ENCODE results near the gene HMGCL.
A peak's percentile ranks its signal among the peaks of the same experiment; 100 is the strongest.

HMGCL gene

GRCh38 chr1:23774174-23774880 is 50.9 kb downstream of the HMGCL start:
- DNase-seq (ENCODE audit: low spot score) = no peak

- DNase-seq (ENCODE audit: low spot score) = no peak
Measured at GRCh38 chr1:23772854-23773242, 52.4 kb downstream of the HMGCL start.

- peak; percentile 82 for DNase-seq (ENCODE audit: low spot score)
Measured at GRCh38 chr1:23772049-23772853, 53.0 kb downstream of the HMGCL start.

- no peak for DNase-seq (ENCODE audit: low spot score)
Measured at GRCh38 chr1:23768733-23769132, 56.5 kb downstream of the HMGCL start.

GRCh38 chr1:23763041-23763577 is 62.1 kb downstream of the HMGCL start:
- DNase-seq (ENCODE audit: low spot score) = no peak

GRCh38 chr1:23759277-23759676 is 66.0 kb downstream of the HMGCL start:
- no peak for DNase-seq (ENCODE audit: low spot score)

GRCh38 chr1:23757812-23758211 is 67.4 kb downstream of the HMGCL start:
- no peak for DNase-seq (ENCODE audit: low spot score)

GRCh38 chr1:23756676-23757075 is 68.6 kb downstream of the HMGCL start:
- DNase-seq (ENCODE audit: low spot score) = no peak

GRCh38 chr1:23752909-23753308 is 72.3 kb downstream of the HMGCL start:
- no peak for DNase-seq (ENCODE audit: low spot score)

Data from CD4-positive, alpha-beta T cell treated with Interleukin-6 at 100 ng/mL for 8 hours (primary cell).